ENCODE measurements around the gene RAB7B. TPM values are rescaled to one million over a fixed set of nuclear protein-coding genes. Genes with fewer than 3 reads are reported as not detected.

Gene RAB7B
- total RNA-seq, 1 experiment from 2014 or later, result 0.22 TPM

DNA sequence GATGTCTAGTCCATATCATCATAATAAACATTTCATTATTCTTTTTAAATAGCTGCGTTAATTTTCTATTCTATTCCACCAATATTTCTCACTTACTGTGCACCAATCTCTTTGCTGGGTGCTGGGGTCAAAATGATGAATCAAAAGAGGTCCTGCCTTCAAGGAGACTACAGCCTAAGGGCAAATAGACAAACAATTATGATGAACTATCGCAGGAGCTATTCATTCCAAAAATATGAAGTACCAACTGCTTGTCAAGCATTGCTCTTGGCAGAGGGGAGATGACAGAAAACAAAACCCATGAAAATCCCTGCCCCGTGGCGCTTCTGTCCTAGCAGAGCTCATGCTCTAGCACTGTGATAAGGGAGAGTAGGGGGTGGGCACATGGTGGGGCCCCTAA is 31.1 kb downstream of the RAB7B start:
- ChIA-PET CTCF (interaction anchor here (0.8 kb wide), 1 partner anchor 313 kb away, joined by 3 read pairs; no protein-coding TSS in a partner anchor), RAD21 (ENCODE audit: low non-redundant PET in 1 of 2, low total read pairs in 2 of 2, uncharacterized antibody in 2 of 2, unreplicated experiment in 2 of 2) (no interaction called here), POLR2A (no interaction called here)
- H3K27me3 ChIP-seq (ENCODE audit: insufficient read depth, low read length), result no peaks in the 10 kb centered on the region
- H3K9me3 ChIP-seq (ENCODE audit: control insufficient read depth in 1 of 2, insufficient read depth in 1 of 2, low read depth in 1 of 2, low read length in 2 of 2), result no peaks in the 10 kb centered on the region
- no peak overlapping the region for H3K9ac ChIP-seq (ENCODE audit: low read length)
- H4K20me1 ChIP-seq (ENCODE audit: insufficient read depth), result no peaks in the 10 kb centered on the region
- H3K4me1 ChIP-seq (ENCODE audit: control insufficient read depth in 1 of 2, insufficient read depth in 2 of 2, low read length in 2 of 2), result peaks cover 6 to 8% of the 10 kb centered on the region in 2 experiments; a peak in 3 of 4 replicates
- DNase-seq (ENCODE audit: low read depth, low spot score) (no peak), ATAC-seq (no peak)
- no peaks in the 10 kb centered on the region for H3K9me2 ChIP-seq (ENCODE audit: insufficient read depth)
- no peaks in the 10 kb centered on the region for H3K36me3 ChIP-seq (ENCODE audit: control insufficient read depth in 1 of 2, insufficient read depth in 2 of 2, low read length in 2 of 2)
- H3K4me3 ChIP-seq (replicated peaks in 1 of 2; ENCODE audit: low read depth in 1 of 2, low read length in 2 of 2), result no peak overlapping the region
- no peak overlapping the region for H3K27ac ChIP-seq (ENCODE audit: low read depth, low read length)
- H3K79me2 ChIP-seq (ENCODE audit: insufficient read depth, low read length), result no peaks in the 10 kb centered on the region
- intact Hi-C loops (cut with micrococcal nuclease), result no loop called here
- TF ChIP-seq ZFX (IDR thresholded peaks at IDR 0.05), result no peak
- TF ChIP-seq, protein P1, sequence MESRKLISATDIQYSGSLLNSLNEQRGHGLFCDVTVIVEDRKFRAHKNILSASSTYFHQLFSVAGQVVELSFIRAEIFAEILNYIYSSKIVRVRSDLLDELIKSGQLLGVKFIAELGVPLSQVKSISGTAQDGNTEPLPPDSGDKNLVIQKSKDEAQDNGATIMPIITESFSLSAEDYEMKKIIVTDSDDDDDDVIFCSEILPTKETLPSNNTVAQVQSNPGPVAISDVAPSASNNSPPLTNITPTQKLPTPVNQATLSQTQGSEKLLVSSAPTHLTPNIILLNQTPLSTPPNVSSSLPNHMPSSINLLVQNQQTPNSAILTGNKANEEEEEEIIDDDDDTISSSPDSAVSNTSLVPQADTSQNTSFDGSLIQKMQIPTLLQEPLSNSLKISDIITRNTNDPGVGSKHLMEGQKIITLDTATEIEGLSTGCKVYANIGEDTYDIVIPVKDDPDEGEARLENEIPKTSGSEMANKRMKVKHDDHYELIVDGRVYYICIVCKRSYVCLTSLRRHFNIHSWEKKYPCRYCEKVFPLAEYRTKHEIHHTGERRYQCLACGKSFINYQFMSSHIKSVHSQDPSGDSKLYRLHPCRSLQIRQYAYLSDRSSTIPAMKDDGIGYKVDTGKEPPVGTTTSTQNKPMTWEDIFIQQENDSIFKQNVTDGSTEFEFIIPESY (IDR thresholded peaks at IDR 0.05; ENCODE audit: extremely low read depth, insufficient replicate concordance, low read length), result no peak
- TF ChIP-seq YY1 (IDR thresholded peaks at IDR 0.05; ENCODE audit: extremely low read depth, insufficient replicate concordance, low read depth, low read length), result no peak
- TF ChIP-seq EZH2phosphoT487 (IDR thresholded peaks at IDR 0.05; ENCODE audit: borderline replicate concordance), result no peak
- no peak for TF ChIP-seq CEBPB (IDR thresholded peaks at IDR 0.05; ENCODE audit: low read depth)
- no peak overlapping the region for H2AFZ ChIP-seq (ENCODE audit: low read depth, low read length, poor library complexity, severe bottlenecking)
- H3K4me2 ChIP-seq (ENCODE audit: low read length), result no peak overlapping the region
- no TSS peak for BruUV-seq (replicated peaks)

DNA sequence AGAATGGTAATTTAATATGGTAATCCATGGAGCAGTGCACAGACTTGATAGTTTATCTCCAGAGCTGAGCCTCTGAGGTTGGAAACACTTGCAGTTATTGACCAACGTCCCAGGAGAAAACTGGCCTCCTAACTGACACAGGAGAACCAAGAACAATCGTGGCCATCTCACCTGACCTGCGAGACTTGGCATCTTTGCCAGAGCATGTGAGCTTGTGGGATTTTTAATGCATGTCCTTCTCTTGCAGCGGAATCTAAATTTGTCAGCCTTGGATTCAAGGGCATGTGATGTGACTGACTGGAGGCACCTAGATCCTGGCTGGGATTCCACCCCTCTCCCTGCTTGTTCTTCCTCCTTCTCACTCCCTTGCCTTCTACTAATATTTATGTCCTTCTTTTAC is 32.1 kb downstream of the RAB7B start:
- ChIA-PET POLR2A (no interaction called here), RAD21 (ENCODE audit: low non-redundant PET in 1 of 2, low total read pairs in 2 of 2, uncharacterized antibody in 2 of 2, unreplicated experiment in 2 of 2) (no interaction called here), CTCF (interaction anchor here (1.6 kb wide), 1 partner anchor 52 kb away, joined by 5 read pairs; no protein-coding TSS in a partner anchor)
- Histone ChIP-seq H3K9me2 (ENCODE audit: insufficient read depth) (no peaks in the 10 kb centered on the region), H3K79me2 (ENCODE audit: insufficient read depth, low read length) (no peaks in the 10 kb centered on the region), H3K4me3 (replicated peaks in 1 of 2; ENCODE audit: low read depth in 1 of 2, low read length in 2 of 2) (no peak overlapping the region), H3K27ac (ENCODE audit: low read depth, low read length) (no peak overlapping the region), H3K4me1 (ENCODE audit: control insufficient read depth in 1 of 2, insufficient read depth in 2 of 2, low read length in 2 of 2) (peaks cover 0 to 2% of the 10 kb centered on the region in 2 experiments; a peak in 1 of 4 replicates), H3K36me3 (ENCODE audit: control insufficient read depth in 1 of 2, insufficient read depth in 2 of 2, low read length in 2 of 2) (no peaks in the 10 kb centered on the region), H3K4me2 (ENCODE audit: low read length) (no peak overlapping the region), H3K27me3 (ENCODE audit: insufficient read depth, low read length) (no peaks in the 10 kb centered on the region), H3K9me3 (ENCODE audit: control insufficient read depth in 1 of 2, insufficient read depth in 1 of 2, low read depth in 1 of 2, low read length in 2 of 2) (no peaks in the 10 kb centered on the region), H4K20me1 (ENCODE audit: insufficient read depth) (no peaks in the 10 kb centered on the region), H3K9ac (ENCODE audit: low read length) (no peak overlapping the region), H2AFZ (ENCODE audit: low read depth, low read length, poor library complexity, severe bottlenecking) (no peak overlapping the region)
- no peak for DNase-seq (ENCODE audit: low read depth, low spot score)
- no peak for ATAC-seq
- BruUV-seq (replicated peaks), result no TSS peak
- intact Hi-C loops (cut with micrococcal nuclease), result no loop called here
- TF ChIP-seq, protein P1 (IDR thresholded peaks at IDR 0.05; ENCODE audit: extremely low read depth, insufficient replicate concordance, low read length), result no peak
- TF ChIP-seq CBX3 (IDR thresholded peaks at IDR 0.05; ENCODE audit: low read depth), result no peak
- no peak for TF ChIP-seq EGR1 (IDR thresholded peaks at IDR 0.05; ENCODE audit: low read depth)
- TF ChIP-seq EZH2phosphoT487 (IDR thresholded peaks at IDR 0.05; ENCODE audit: borderline replicate concordance), result no peak
- no peak for TF ChIP-seq SP1 (IDR thresholded peaks at IDR 0.05; ENCODE audit: low read depth)
- no peak for TF ChIP-seq CEBPB (IDR thresholded peaks at IDR 0.05; ENCODE audit: low read depth)
- TF ChIP-seq, protein P2, sequence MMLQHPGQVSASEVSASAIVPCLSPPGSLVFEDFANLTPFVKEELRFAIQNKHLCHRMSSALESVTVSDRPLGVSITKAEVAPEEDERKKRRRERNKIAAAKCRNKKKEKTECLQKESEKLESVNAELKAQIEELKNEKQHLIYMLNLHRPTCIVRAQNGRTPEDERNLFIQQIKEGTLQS (IDR thresholded peaks at IDR 0.05), result no peak
- no peak for TF ChIP-seq TCF7L2 (IDR thresholded peaks at IDR 0.05; ENCODE audit: borderline replicate concordance, extremely low read depth, insufficient read depth, insufficient read length)
- no peak for TF ChIP-seq ZNF274 (IDR thresholded peaks at IDR 0.05; ENCODE audit: low read depth, low read length)
- TF ChIP-seq RAD21 (IDR thresholded peaks at IDR 0.05; ENCODE audit: low read depth), result no peak
- TF ChIP-seq, protein P3, sequence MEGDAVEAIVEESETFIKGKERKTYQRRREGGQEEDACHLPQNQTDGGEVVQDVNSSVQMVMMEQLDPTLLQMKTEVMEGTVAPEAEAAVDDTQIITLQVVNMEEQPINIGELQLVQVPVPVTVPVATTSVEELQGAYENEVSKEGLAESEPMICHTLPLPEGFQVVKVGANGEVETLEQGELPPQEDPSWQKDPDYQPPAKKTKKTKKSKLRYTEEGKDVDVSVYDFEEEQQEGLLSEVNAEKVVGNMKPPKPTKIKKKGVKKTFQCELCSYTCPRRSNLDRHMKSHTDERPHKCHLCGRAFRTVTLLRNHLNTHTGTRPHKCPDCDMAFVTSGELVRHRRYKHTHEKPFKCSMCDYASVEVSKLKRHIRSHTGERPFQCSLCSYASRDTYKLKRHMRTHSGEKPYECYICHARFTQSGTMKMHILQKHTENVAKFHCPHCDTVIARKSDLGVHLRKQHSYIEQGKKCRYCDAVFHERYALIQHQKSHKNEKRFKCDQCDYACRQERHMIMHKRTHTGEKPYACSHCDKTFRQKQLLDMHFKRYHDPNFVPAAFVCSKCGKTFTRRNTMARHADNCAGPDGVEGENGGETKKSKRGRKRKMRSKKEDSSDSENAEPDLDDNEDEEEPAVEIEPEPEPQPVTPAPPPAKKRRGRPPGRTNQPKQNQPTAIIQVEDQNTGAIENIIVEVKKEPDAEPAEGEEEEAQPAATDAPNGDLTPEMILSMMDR (IDR thresholded peaks at IDR 0.05 in 2 of 3, conservative IDR thresholded peaks at IDR 0.05 in 1 of 3; ENCODE audit: borderline replicate concordance in 1 of 3, insufficient read depth in 1 of 3, low read depth in 2 of 3, low read length in 2 of 3), result no peak
